ENCODE results near the gene PTPRE. TPM values are rescaled to one million over a fixed set of nuclear protein-coding genes. Genes with fewer than 3 reads are reported as not detected.
A peak's percentile ranks its signal among the peaks of the same experiment; 100 is the strongest.

Gene PTPRE
- total RNA-seq, 3 donors from 2014 or later = 11.8 to 42.9 (median 25.6) TPM

- no peak overlapping the region for H3K27ac ChIP-seq
- DNase-seq (ENCODE audit: low spot score in 2 of 2) = no peak
- no peaks in the 10 kb centered on the region for H3K36me3 ChIP-seq
- H3K4me1 ChIP-seq = no peaks in the 10 kb centered on the region
- TF ChIP-seq POLR2AphosphoS5 (IDR thresholded peaks at IDR 0.05) (no peak), POLR2A (IDR thresholded peaks at IDR 0.05) (no peak), CTCF (IDR thresholded peaks at IDR 0.05) (no peak)
- H3K4me3 ChIP-seq = no peak overlapping the region
- no peaks in the 10 kb centered on the region for H3K27me3 ChIP-seq
- intact Hi-C loops (cut with DNase I; ENCODE audit: low total_unique reads) = no loop called here
- no peaks in the 10 kb centered on the region for H3K9me3 ChIP-seq
Observed at GRCh38 chr10:128018691-128019090, 111.8 kb downstream of the PTPRE start.

GRCh38 chr10:128022261-128023196 is 115.6 kb downstream of the PTPRE start:
- no peaks in the 10 kb centered on the region for H3K9me3 ChIP-seq
- intact Hi-C loops (cut with DNase I; ENCODE audit: low total_unique reads) = no loop called here
- H3K4me1 ChIP-seq = no peaks in the 10 kb centered on the region
- TF ChIP-seq POLR2A (IDR thresholded peaks at IDR 0.05) (no peak), POLR2AphosphoS5 (IDR thresholded peaks at IDR 0.05) (no peak), CTCF (IDR thresholded peaks at IDR 0.05) (no peak)
- no peak for DNase-seq (ENCODE audit: low spot score in 2 of 2)
- no peaks in the 10 kb centered on the region for H3K27me3 ChIP-seq
- H3K36me3 ChIP-seq = no peaks in the 10 kb centered on the region
- H3K27ac ChIP-seq = no peak overlapping the region
- H3K4me3 ChIP-seq = no peak overlapping the region

GRCh38 chr10:128024426-128024825 is 117.5 kb downstream of the PTPRE start:
- H3K9me3 ChIP-seq = no peaks in the 10 kb centered on the region
- intact Hi-C loops (cut with DNase I; ENCODE audit: low total_unique reads) = no loop called here
- no peak for DNase-seq (ENCODE audit: low spot score in 2 of 2)

GRCh38 chr10:128025437-128025836 is 118.5 kb downstream of the PTPRE start:
- Histone ChIP-seq H3K36me3 (no peaks in the 10 kb centered on the region), H3K27me3 (no peaks in the 10 kb centered on the region), H3K27ac (peak overlapping the region in 1 of 2 donors; percentile 25), H3K9me3 (no peaks in the 10 kb centered on the region), H3K4me3 (no peak overlapping the region), H3K4me1 (no peaks in the 10 kb centered on the region)
- TF ChIP-seq POLR2A (IDR thresholded peaks at IDR 0.05) (no peak), POLR2AphosphoS5 (IDR thresholded peaks at IDR 0.05) (no peak), CTCF (IDR thresholded peaks at IDR 0.05) (no peak)
- DNase-seq (ENCODE audit: low spot score in 2 of 2) = no peak
- intact Hi-C loops (cut with DNase I; ENCODE audit: low total_unique reads) = no loop called here

More at GRCh38 chr10:128024426-128024825, 117.5 kb downstream of the PTPRE start:
- Histone ChIP-seq H3K36me3 (no peaks in the 10 kb centered on the region), H3K27me3 (no peaks in the 10 kb centered on the region), H3K4me3 (no peak overlapping the region), H3K4me1 (no peaks in the 10 kb centered on the region), H3K27ac (no peak overlapping the region)
- TF ChIP-seq POLR2AphosphoS5 (IDR thresholded peaks at IDR 0.05) (no peak), POLR2A (IDR thresholded peaks at IDR 0.05) (no peak), CTCF (IDR thresholded peaks at IDR 0.05) (no peak)

GRCh38 chr10:128025951-128026350 is 119.0 kb downstream of the PTPRE start:
- no peaks in the 10 kb centered on the region for H3K36me3 ChIP-seq
- H3K27ac ChIP-seq = no peak overlapping the region
- no peaks in the 10 kb centered on the region for H3K9me3 ChIP-seq
- no peaks in the 10 kb centered on the region for H3K4me1 ChIP-seq
- DNase-seq (ENCODE audit: low spot score in 2 of 2) = no peak
- H3K27me3 ChIP-seq = no peaks in the 10 kb centered on the region
- TF ChIP-seq CTCF (IDR thresholded peaks at IDR 0.05) (no peak), POLR2A (IDR thresholded peaks at IDR 0.05) (no peak), POLR2AphosphoS5 (IDR thresholded peaks at IDR 0.05) (no peak)
- no peak overlapping the region for H3K4me3 ChIP-seq
- intact Hi-C loops (cut with DNase I; ENCODE audit: low total_unique reads) = no loop called here

All from breast epithelium (tissue), 4 donors.